ENCODE results near the gene CR1.
A peak's percentile ranks its signal among the peaks of the same experiment; 100 is the strongest.

The CR1 gene

DNA sequence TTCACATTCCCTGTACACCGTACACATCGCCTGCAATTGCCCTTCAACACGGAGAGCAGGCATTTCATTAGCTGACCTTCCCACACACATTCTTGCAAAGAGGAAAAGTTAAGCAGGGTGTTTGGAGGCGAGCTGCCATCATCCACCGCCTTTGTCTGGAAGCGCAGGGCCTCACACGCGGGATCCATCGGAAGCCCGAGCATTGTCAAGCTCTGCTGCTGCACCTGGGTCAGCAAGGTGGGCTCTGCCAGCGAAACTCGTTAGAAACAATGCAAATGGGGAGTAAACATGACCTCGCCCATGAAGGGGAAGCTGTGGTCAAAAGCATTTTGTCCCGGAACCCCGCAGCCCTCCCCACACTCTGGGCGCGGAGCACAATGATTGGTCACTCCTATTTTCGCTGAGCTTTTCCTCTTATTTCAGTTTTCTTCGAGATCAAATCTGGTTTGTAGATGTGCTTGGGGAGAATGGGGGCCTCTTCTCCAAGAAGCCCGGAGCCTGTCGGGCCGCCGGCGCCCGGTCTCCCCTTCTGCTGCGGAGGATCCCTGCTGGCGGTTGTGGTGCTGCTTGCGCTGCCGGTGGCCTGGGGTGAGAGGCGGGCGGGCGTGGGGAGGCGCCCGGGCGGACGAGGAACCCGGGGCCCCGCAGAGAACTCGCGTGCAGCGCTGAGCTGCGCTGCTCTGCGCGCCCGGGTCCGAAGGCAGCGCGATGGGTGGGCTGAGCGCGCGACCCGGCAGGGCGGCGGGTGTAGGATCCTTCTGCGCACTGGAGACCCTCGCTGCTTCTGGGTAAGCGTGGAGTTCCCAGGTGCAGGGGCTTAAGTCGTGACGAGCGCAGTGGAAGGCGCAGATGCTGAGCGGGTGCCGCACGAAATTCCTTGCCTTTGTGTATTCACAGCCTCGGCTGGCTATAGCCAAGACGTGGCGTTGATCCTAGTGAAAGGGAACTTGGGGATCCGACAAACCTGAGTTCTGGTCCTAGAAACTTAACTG, at the start of gene CR1:
CR1 (plus strand) TSS at position 357 of the 992 bp plus-strand sequence; CDS start at position 468, 111 bp downstream.
- H3K4me3 ChIP-seq (ENCODE audit: low read depth, low read length) = no peak within 1 kb of the TSS
- no peaks in the 10 kb centered on the region for H3K9me3 ChIP-seq (ENCODE audit: severe bottlenecking)
- peaks cover 98% of the 10 kb centered on the region for H3K27me3 ChIP-seq (ENCODE audit: insufficient read depth, low read depth, severe bottlenecking)
- DNase-seq = no peak
- H3K36me3 ChIP-seq = no peaks in the 10 kb centered on the region
- H3K27ac ChIP-seq = no peak within 1 kb of the TSS
- no peak for TF ChIP-seq CTCF (IDR thresholded peaks at IDR 0.05; ENCODE audit: low read depth, low read length)

DNA sequence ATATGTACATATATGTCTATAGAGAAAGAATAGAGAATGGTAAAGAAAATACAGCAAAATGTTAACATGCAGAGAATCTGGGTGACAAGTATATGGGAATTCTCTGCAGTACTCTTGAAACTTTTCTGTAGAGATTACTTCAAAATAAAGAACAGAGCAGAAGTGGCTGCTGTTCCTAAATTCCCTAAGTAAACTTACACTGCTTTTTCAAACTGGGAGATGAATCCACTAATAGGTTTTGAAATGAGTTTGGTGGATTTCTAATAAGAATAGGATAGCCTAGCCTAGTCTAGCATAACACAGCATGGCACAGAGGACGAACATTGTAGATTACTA, 42.3 kb upstream of the CR1 start:
- no peak overlapping the region for H3K27ac ChIP-seq
- peaks cover 100% of the 10 kb centered on the region for H3K27me3 ChIP-seq (ENCODE audit: insufficient read depth, low read depth, severe bottlenecking)
- TF ChIP-seq CTCF (IDR thresholded peaks at IDR 0.05; ENCODE audit: low read depth, low read length) = no peak
- H3K36me3 ChIP-seq = no peaks in the 10 kb centered on the region
- no peak overlapping the region for H3K4me3 ChIP-seq (ENCODE audit: low read depth, low read length)
- DNase-seq = no peak
- peaks cover 9% of the 10 kb centered on the region for H3K9me3 ChIP-seq (ENCODE audit: severe bottlenecking)

GRCh38 chr1:207454046-207454964, 41.7 kb upstream of the CR1 start, which contains the start of gene CR2:
Gene CR2, plus strand, starts transcription at chr1:207454328. Its CDS starts 91 bp downstream, at chr1:207454419.
- Histone ChIP-seq H3K27me3 (ENCODE audit: insufficient read depth, low read depth, severe bottlenecking) (peaks cover 100% of the 10 kb centered on the region), H3K4me3 (ENCODE audit: low read depth, low read length) (no peak within 1 kb of the TSS), H3K9me3 (ENCODE audit: severe bottlenecking) (peaks cover 9% of the 10 kb centered on the region), H3K27ac (no peak within 1 kb of the TSS), H3K36me3 (no peaks in the 10 kb centered on the region)
- peak; percentile 50 for DNase-seq
- TF ChIP-seq CTCF (IDR thresholded peaks at IDR 0.05; ENCODE audit: low read depth, low read length) = peak; percentile 53

DNA sequence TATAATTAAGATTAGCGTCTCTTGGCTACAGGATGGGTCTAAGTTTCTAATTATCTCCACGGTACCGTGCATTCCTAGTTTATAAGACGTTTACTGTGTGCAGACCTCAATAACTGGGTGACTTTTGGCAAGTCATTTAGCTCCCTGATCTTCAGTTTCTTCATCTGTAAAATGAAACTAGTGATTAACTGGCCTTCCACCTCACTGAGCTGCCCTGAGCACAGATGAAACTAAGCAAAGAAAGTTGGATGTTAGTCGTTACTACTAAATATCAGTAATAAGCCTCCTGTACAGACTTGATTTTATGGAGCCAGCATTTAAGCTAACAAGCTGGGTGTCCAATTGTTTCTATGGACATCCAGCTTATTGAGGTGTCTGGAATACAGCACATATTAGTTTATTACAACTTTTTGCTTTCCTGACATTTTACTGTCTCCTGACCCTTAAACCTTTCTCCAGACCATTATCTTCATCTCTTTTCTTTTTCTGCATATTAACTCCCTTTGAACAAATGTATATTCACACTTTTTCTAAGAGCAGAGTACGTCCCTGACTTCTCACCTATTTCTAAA, 40.7 kb upstream of the CR1 start:
- H3K4me3 ChIP-seq (ENCODE audit: low read depth, low read length) = no peak overlapping the region

More for the DNA sequence above, 40.7 kb upstream of the CR1 start:
- no peaks in the 10 kb centered on the region for H3K36me3 ChIP-seq
- peaks cover 9% of the 10 kb centered on the region for H3K9me3 ChIP-seq (ENCODE audit: severe bottlenecking)
- no peak for DNase-seq
- peaks cover 100% of the 10 kb centered on the region for H3K27me3 ChIP-seq (ENCODE audit: insufficient read depth, low read depth, severe bottlenecking)
- no peak for TF ChIP-seq CTCF (IDR thresholded peaks at IDR 0.05; ENCODE audit: low read depth, low read length)
- no peak overlapping the region for H3K27ac ChIP-seq
